Chondrocyte (in vitro differentiated cells): ENCODE results near the gene LDB2. TPM values are rescaled to one million over a fixed set of nuclear protein-coding genes. Genes with fewer than 3 reads are reported as not detected.

Experiments used
- DNase-seq: peaks from one replicate; pipeline ENCODE4 v3.0.0; 2021; ENCODE audit warnings: mixed read lengths, low spot score
- H3K27ac Mint-ChIP-seq: one replicate; pipeline ENCODE4 v1.8.0; 2021; ENCODE audit warnings: mild to moderate bottlenecking, moderate library complexity, mixed read lengths; ENCODE audit not compliant: unreplicated experiment
- H3K27me3 Mint-ChIP-seq: 2 replicates; pipeline ENCODE4 v1.8.0; 2021; ENCODE audit warnings: low read depth, mixed read lengths
- H3K36me3 Mint-ChIP-seq: 2 replicates; pipeline ENCODE4 v1.8.0; 2021; ENCODE audit warnings: low read depth, mixed read lengths
- H3K4me1 Mint-ChIP-seq: 2 replicates; pipeline ENCODE4 v1.8.0; 2021; ENCODE audit warnings: low read depth, mild to moderate bottlenecking, mixed read lengths
- H3K4me3 Mint-ChIP-seq: one replicate; pipeline ENCODE4 v1.8.0; 2021; ENCODE audit warnings: mild to moderate bottlenecking, moderate library complexity, mixed read lengths; ENCODE audit not compliant: unreplicated experiment
- H3K9me3 Mint-ChIP-seq: 2 replicates; pipeline ENCODE4 v1.8.0; 2021; ENCODE audit warnings: low read depth, mixed read lengths
- total RNA-seq: library from RNA; stranded (reverse); gene quantifications from 3 replicates; pipeline ENCODE4 v1.2.1, GENCODE V29; 2021
- TF ChIP-seq, protein P1 (sequence below): fragments of 200-600 bp; sonication (generic); IDR thresholded peaks from 2 replicates; pipeline ENCODE4 v1.5.0; 2021; ENCODE audit warnings: antibody characterized with exemption, mild to moderate bottlenecking, moderate library complexity

Gene LDB2
- total RNA-seq, 1 donor from 2014 or later, result 2.0 TPM

DNA sequence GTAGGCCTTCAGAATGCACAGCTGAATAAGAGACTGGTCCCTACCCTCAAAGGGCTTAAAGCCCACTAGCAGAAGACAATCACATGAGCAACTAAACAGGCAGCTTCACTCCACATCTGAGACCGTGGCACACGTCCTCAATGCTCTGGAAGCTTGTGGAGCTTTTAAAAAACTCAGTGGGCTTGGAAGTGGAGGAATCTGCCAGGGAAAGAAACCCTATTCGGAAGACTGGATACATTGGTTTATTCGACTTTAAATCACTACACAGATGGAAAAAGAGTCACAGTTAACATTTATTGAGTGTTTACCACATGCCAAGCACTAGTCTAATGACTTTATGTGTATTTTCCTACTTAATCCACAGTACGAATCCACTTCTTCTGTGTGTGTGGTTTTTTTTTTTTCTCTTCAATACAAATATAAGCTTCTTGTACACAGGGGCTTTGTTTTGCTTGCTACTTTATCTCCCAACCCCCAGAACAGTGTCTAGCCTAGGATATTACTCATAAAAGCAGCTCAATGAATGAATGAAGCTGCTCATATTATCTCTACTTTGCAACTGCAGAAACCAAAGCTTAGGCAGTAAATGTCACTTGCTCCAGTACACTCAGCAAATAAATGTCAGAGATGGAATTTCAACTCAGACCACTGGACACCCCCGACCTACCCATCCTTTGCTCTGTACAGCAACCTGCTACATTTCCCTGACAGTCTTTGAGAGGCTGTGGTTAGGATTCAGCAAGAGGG lies 137.7 kb downstream of the LDB2 start:
- H3K4me3 Mint-ChIP-seq, result no peak overlapping the region
- H3K9me3 Mint-ChIP-seq, result no peaks in the 10 kb centered on the region
- H3K27me3 Mint-ChIP-seq, result no peaks in the 10 kb centered on the region
- H3K36me3 Mint-ChIP-seq, result no peaks in the 10 kb centered on the region
- no peak overlapping the region for H3K27ac Mint-ChIP-seq
- peaks cover 19% of the 10 kb centered on the region for H3K4me1 Mint-ChIP-seq
- TF ChIP-seq, protein P1, sequence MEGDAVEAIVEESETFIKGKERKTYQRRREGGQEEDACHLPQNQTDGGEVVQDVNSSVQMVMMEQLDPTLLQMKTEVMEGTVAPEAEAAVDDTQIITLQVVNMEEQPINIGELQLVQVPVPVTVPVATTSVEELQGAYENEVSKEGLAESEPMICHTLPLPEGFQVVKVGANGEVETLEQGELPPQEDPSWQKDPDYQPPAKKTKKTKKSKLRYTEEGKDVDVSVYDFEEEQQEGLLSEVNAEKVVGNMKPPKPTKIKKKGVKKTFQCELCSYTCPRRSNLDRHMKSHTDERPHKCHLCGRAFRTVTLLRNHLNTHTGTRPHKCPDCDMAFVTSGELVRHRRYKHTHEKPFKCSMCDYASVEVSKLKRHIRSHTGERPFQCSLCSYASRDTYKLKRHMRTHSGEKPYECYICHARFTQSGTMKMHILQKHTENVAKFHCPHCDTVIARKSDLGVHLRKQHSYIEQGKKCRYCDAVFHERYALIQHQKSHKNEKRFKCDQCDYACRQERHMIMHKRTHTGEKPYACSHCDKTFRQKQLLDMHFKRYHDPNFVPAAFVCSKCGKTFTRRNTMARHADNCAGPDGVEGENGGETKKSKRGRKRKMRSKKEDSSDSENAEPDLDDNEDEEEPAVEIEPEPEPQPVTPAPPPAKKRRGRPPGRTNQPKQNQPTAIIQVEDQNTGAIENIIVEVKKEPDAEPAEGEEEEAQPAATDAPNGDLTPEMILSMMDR, result no peak
- DNase-seq, result no peak

DNA sequence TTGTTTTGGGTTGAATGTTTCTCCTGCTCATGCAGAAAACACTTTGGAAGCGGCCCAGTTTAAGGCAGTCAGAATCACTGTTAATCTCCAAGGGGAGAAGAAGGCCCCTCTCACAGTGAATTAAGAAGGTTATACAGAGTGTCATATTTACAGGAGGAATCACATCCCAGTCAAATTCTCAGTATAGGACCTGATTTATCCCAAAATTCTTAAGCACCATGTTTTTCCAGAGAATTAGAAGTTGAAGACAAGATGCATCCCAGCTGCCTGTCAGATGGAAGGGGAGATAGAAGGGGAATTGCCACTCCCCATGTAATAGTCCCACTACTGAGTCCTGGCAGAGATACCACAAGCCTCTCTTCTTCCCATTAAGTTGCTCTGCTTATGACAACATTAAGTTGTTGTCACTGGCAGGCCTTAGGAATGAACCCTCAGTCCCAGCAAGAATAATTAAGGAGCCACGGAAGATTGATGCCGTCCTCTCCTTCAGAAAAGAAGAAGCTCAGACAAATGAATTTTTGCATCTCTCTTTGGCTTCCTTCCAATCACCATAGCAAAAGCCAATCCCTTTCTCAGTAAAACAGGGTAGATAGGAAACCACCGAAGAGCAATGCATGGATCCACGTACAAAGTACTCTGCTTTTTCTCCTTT lies 138.4 kb downstream of the LDB2 start:
- no peaks in the 10 kb centered on the region for H3K27me3 Mint-ChIP-seq
- TF ChIP-seq, protein P1, result no peak
- H3K9me3 Mint-ChIP-seq, result no peaks in the 10 kb centered on the region
- H3K4me3 Mint-ChIP-seq, result no peak overlapping the region
- no peak for DNase-seq
- H3K36me3 Mint-ChIP-seq, result no peaks in the 10 kb centered on the region
- H3K27ac Mint-ChIP-seq, result no peak overlapping the region
- peaks cover 19% of the 10 kb centered on the region for H3K4me1 Mint-ChIP-seq

DNA sequence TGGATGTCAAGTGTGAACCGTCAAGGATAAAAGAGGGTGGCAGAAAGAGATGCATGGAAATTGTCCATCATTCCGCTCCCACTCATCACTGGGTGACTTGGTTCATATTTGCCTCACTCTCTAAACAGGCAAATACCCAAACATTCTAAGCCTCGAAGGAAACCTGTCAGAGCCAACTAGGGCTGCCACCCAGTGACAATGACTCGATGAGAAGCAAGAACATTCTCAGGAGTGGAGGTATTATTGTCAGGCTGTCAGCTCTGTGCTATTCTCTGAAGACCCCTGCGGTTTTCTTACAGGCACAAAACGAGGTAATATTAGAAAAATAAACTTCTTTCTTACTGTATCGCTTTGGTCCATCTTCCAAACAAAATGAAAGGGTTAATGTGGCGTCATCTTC lies 139.6 kb downstream of the LDB2 start:
- Mint-ChIP-seq H3K27ac (no peak overlapping the region), H3K27me3 (no peaks in the 10 kb centered on the region)

DNA sequence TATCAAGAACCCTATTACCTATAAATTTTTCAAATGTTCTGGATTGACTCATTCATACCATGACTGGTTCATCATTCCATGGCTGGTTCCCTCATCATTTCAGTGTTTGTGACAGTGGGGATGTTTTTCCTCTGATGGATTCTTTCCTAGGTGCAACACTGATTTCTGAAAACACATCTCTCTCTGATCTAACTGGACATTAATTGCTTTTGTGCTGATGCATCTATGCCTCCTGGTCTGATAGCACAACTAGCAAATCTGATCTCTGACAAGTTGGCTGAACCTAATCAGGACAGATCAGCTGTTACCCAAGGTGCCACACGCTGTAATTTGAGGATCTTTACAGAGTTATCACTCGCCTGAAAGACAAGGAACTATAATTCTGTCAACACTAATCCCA lies 140.2 kb downstream of the LDB2 start:
- Mint-ChIP-seq H3K27me3 (no peaks in the 10 kb centered on the region), H3K36me3 (no peaks in the 10 kb centered on the region), H3K27ac (no peak overlapping the region), H3K9me3 (no peaks in the 10 kb centered on the region), H3K4me3 (no peak overlapping the region), H3K4me1 (peaks cover 22% of the 10 kb centered on the region)
- no peak for DNase-seq
- TF ChIP-seq, protein P1, result no peak

More for the DNA sequence above, 139.6 kb downstream of the LDB2 start:
- Mint-ChIP-seq H3K4me3 (no peak overlapping the region), H3K36me3 (no peaks in the 10 kb centered on the region), H3K9me3 (no peaks in the 10 kb centered on the region), H3K4me1 (peaks cover 19% of the 10 kb centered on the region)
- no peak for DNase-seq
- TF ChIP-seq, protein P1, result no peak

DNA sequence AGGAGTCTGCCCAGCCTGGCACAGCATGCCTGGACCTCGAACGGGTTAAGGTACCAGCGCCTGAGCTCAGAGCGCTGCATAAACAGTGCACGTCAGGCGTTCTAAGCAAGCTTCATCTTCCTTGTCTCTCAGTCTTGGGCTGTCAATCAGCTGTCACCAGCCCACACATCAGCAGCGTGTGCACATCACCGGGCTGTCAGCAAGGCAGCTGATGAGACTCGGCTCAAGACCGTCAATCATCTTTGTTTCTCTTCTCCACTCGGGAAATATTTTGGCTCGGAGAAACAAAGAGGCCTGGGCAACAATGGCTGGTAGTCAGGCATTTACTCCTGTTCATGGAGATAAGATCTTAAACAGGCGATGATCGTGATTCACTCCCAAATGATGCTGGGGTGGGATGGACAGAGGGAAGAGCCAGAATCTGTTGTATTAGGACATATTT lies 141.3 kb downstream of the LDB2 start:
- no peaks in the 10 kb centered on the region for H3K9me3 Mint-ChIP-seq
- H3K27ac Mint-ChIP-seq, result no peak overlapping the region
- H3K27me3 Mint-ChIP-seq, result no peaks in the 10 kb centered on the region
- H3K36me3 Mint-ChIP-seq, result no peaks in the 10 kb centered on the region
- peaks cover 21% of the 10 kb centered on the region for H3K4me1 Mint-ChIP-seq
- H3K4me3 Mint-ChIP-seq, result no peak overlapping the region
- TF ChIP-seq, protein P1, result no peak
- DNase-seq, result no peak
